Caco-2 (cell line): Measurements from ENCODE around the gene TOM1L1. TPM values are rescaled to one million over a fixed set of nuclear protein-coding genes. Genes with fewer than 3 reads are reported as not detected.

ENCODE experiments used
- BruUV-seq: library from RNA; stranded (reverse); fragments of 400-500 nt; replicated peaks from 2 replicates; lab custom pipeline; 2021; lab: Mats Ljungman, UMichigan
- CTCF ChIA-PET: fragments of 300-600 bp; sonication (Branson Sonifier 250); formaldehyde crosslinking; loops from one replicate; lab custom pipeline; 2022; ENCODE audit warnings: antibody characterized with exemption; lab: Charles Lee
- POLR2A ChIA-PET: fragments of 300-600 bp; sonication (Branson Sonifier 250); formaldehyde crosslinking; loops from one replicate; lab custom pipeline; 2022; ENCODE audit warnings: antibody characterized with exemption; lab: Charles Lee
- DNase-seq, 2 experiments: peaks; one replicate each; pipeline versions ENCODE4 v3.0.0 to v3.0.0-alpha.2; 2020 to 2022
- H3K27me3 ChIP-seq: replicated peaks from 2 replicates; pipeline ENCODE4 v1.6.0; 2011; ENCODE audit warnings: low read length; ENCODE audit not compliant: control insufficient read depth, insufficient read depth
- H3K36me3 ChIP-seq: 2 replicates; pipeline ENCODE4 v1.5.1; 2011; ENCODE audit warnings: low read length; ENCODE audit not compliant: control insufficient read depth, insufficient read depth
- H3K4me1 ChIP-seq: fragments of 250-450 bp; sonication (Bioruptor Pico); 2 replicates; pipeline ENCODE4 v1.5.1; 2020; ENCODE audit warnings: mild to moderate bottlenecking
- H3K4me3 ChIP-seq: 2 replicates; pipeline ENCODE4 v1.5.1; 2011; ENCODE audit warnings: low read depth, mild to moderate bottlenecking, control low read depth, low read length
- H3K9me3 ChIP-seq: fragments of 250-450 bp; sonication (Bioruptor Pico); 2 replicates; pipeline ENCODE4 v1.5.1; 2020; ENCODE audit warnings: mild to moderate bottlenecking, moderate library complexity
- H3K27ac Mint-ChIP-seq: one replicate; pipeline ENCODE4 v1.8.0; 2022; ENCODE audit warnings: mixed read lengths; ENCODE audit not compliant: unreplicated experiment
- H3K27me3 Mint-ChIP-seq: one replicate; pipeline ENCODE4 v1.8.0; 2022; ENCODE audit warnings: mixed read lengths; ENCODE audit not compliant: insufficient read depth, unreplicated experiment
- H3K36me3 Mint-ChIP-seq: one replicate; pipeline ENCODE4 v1.8.0; 2022; ENCODE audit warnings: mild to moderate bottlenecking, mixed read lengths; ENCODE audit not compliant: insufficient read depth, unreplicated experiment
- H3K4me1 Mint-ChIP-seq: one replicate; pipeline ENCODE4 v1.8.0; 2022; ENCODE audit warnings: low read depth, mixed read lengths; ENCODE audit not compliant: unreplicated experiment
- H3K4me3 Mint-ChIP-seq: one replicate; pipeline ENCODE4 v1.8.0; 2022; ENCODE audit warnings: mild to moderate bottlenecking, moderate library complexity, mixed read lengths; ENCODE audit not compliant: unreplicated experiment
- H3K9me3 Mint-ChIP-seq: one replicate; pipeline ENCODE4 v1.8.0; 2022; ENCODE audit warnings: mixed read lengths; ENCODE audit not compliant: unreplicated experiment
- intact Hi-C: fragments of 100-400 bp; cut with micrococcal nuclease; formaldehyde crosslinking; loops from one replicate; pipeline ENCODE4 v1.10.0; 2022; ENCODE audit not compliant: unreplicated experiment
- total RNA-seq: library from RNA; stranded (reverse); gene quantifications from 2 replicates; pipeline ENCODE4 v1.2.3, GENCODE V29; 2022
- TF ChIP-seq, protein P1 (sequence below), 2 experiments: fragments of 200-600 bp in 1 of 2; IDR thresholded peaks; 1 replicate in 1 of 2; 2 replicates in 1 of 2; pipeline versions ENCODE4 v1.5.1 to v1.8.0; 2011 to 2022; ENCODE audit warnings: antibody characterized with exemption in 1 of 2, control low read depth in 1 of 2, inconsistent platforms in 1 of 2, low read depth in 1 of 2, low read length in 1 of 2, mild to moderate bottlenecking in 1 of 2, moderate library complexity in 1 of 2; ENCODE audit not compliant: insufficient read depth in 1 of 2, severe bottlenecking in 1 of 2, unreplicated experiment in 1 of 2

Gene TOM1L1
- total RNA-seq, 1 experiment from 2014 or later, result 48.7 TPM

DNA sequence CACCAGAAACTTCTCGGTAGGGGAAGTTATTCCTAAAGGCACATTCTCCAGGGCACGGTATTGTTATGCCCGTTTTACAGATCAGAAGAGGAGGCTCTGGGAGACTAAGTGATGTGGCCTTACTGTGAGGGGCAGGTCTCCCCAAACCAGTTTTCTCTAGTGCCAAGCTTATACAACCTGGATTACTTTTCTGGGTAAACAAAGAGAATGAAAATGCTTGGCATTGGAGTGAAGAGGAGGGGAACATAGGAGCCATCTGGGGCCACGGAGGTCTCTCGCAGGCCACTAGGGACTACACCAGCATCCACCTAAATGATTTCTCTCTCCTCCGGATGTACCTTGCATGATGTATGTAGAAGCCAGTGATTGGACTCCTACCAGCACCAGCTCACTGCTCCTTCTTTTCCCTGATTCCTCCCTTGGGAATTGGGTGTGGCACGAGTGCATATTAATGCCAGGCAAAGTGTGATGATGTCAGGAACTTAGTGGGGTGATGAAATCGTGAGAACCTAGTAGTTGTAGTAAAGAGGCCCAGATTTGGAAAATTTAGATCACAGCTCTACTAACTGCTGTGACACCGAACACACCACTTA, 674 bp downstream of the TOM1L1 start:
- Mint-ChIP-seq H3K4me1 (no peaks in the 10 kb centered on the region), H3K27ac (peak overlapping the region; percentile 55), H3K36me3 (peaks cover 6% of the 10 kb centered on the region), H3K27me3 (peaks cover 8% of the 10 kb centered on the region), H3K9me3 (no peaks in the 10 kb centered on the region), H3K4me3 (peak overlapping the region; percentile 85)
- Histone ChIP-seq H3K9me3 (no peaks in the 10 kb centered on the region), H3K27me3 (no peaks in the 10 kb centered on the region), H3K36me3 (no peaks in the 10 kb centered on the region), H3K4me3 (peak overlapping the region; percentile 96), H3K4me1 (no peaks in the 10 kb centered on the region)
- DNase-seq, result no peak
- CTCF ChIA-PET, result interaction anchor here (1.2 kb wide), 1 partner anchor 69 kb away, joined by 4 read pairs; no protein-coding TSS in a partner anchor
- intact Hi-C loops, result loop anchor here (2.0 kb wide), 1 partner anchor 67 kb away; the partner anchor contains the start of genes COX11 and STXBP4
- TF ChIP-seq, protein P1, sequence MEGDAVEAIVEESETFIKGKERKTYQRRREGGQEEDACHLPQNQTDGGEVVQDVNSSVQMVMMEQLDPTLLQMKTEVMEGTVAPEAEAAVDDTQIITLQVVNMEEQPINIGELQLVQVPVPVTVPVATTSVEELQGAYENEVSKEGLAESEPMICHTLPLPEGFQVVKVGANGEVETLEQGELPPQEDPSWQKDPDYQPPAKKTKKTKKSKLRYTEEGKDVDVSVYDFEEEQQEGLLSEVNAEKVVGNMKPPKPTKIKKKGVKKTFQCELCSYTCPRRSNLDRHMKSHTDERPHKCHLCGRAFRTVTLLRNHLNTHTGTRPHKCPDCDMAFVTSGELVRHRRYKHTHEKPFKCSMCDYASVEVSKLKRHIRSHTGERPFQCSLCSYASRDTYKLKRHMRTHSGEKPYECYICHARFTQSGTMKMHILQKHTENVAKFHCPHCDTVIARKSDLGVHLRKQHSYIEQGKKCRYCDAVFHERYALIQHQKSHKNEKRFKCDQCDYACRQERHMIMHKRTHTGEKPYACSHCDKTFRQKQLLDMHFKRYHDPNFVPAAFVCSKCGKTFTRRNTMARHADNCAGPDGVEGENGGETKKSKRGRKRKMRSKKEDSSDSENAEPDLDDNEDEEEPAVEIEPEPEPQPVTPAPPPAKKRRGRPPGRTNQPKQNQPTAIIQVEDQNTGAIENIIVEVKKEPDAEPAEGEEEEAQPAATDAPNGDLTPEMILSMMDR (IDR thresholded peaks at IDR 0.05; ENCODE audit: insufficient read depth in 1 of 2, low read depth in 1 of 2, low read length in 1 of 2, severe bottlenecking in 1 of 2, unreplicated experiment in 1 of 2), result no peak
- TSS peak; percentile 46 for BruUV-seq
- POLR2A ChIA-PET, result no interaction called here

DNA sequence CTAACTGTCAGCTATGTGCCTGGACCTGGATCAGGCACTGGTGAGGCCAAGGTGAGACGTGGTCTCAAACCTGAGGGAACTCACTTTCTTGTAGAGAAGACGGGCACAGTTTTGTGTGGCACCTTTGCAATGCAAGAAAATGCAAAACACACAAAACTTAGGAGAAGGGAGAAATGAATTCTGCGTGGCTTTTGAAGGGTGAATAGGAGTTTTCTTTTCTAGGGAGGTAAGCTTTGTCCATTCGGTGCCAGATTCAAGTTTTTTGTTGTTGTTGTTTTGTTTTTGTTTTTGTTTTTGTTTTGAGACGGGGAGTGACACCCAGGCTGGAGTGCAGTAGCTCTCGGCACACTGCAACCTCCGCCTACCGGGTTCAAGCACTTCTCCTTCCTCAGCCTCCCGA, 1.4 kb downstream of the TOM1L1 start:
- CTCF ChIA-PET, result no interaction called here
- intact Hi-C loops, result no loop called here
- Histone ChIP-seq H3K4me3 (no peak overlapping the region), H3K4me1 (no peaks in the 10 kb centered on the region), H3K36me3 (no peaks in the 10 kb centered on the region), H3K27me3 (no peaks in the 10 kb centered on the region), H3K9me3 (no peaks in the 10 kb centered on the region)
- peak overlapping the region; percentile 85 for H3K4me3 Mint-ChIP-seq
- DNase-seq, result no peak
- peaks cover 12% of the 10 kb centered on the region for H3K36me3 Mint-ChIP-seq
- no TSS peak for BruUV-seq
- H3K27me3 Mint-ChIP-seq, result peaks cover 4% of the 10 kb centered on the region
- H3K27ac Mint-ChIP-seq, result peak overlapping the region; percentile 55
- TF ChIP-seq, protein P1 (IDR thresholded peaks at IDR 0.05; ENCODE audit: insufficient read depth in 1 of 2, low read depth in 1 of 2, low read length in 1 of 2, severe bottlenecking in 1 of 2, unreplicated experiment in 1 of 2), result no peak
- no peaks in the 10 kb centered on the region for H3K4me1 Mint-ChIP-seq
- no peaks in the 10 kb centered on the region for H3K9me3 Mint-ChIP-seq
- POLR2A ChIA-PET, result no interaction called here

DNA sequence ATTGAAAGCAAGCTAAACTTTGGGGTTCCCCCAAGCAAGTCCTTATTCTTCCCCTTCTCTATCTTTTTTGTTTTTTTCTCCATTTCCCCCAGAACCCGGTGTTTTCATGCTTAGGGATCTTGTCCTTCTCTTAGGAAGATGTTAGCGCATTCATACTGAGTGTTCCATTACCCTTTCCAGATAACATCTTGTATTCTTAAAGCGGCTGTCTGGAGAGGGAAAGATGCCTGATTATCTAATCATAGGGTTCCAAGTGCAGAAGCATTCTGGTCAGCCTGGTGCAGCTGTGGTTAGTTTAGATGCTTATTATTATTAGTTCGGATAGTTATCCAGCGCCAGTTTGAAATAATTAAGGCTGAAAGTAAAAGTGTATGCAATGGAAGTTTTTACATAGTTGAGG, 2.0 kb downstream of the TOM1L1 start:
- Mint-ChIP-seq H3K36me3 (peaks cover 15% of the 10 kb centered on the region), H3K27me3 (peaks cover 3% of the 10 kb centered on the region), H3K27ac (no peak overlapping the region), H3K4me1 (no peaks in the 10 kb centered on the region), H3K4me3 (no peak overlapping the region), H3K9me3 (no peaks in the 10 kb centered on the region)
- TF ChIP-seq, protein P1 (IDR thresholded peaks at IDR 0.05; ENCODE audit: insufficient read depth in 1 of 2, low read depth in 1 of 2, low read length in 1 of 2, severe bottlenecking in 1 of 2, unreplicated experiment in 1 of 2), result no peak
- Histone ChIP-seq H3K4me3 (no peak overlapping the region), H3K9me3 (no peaks in the 10 kb centered on the region), H3K4me1 (no peaks in the 10 kb centered on the region), H3K36me3 (no peaks in the 10 kb centered on the region), H3K27me3 (no peaks in the 10 kb centered on the region)
- BruUV-seq, result no TSS peak
- DNase-seq, result no peak
- ChIA-PET POLR2A (no interaction called here), CTCF (no interaction called here)
- intact Hi-C loops, result no loop called here
